MCF 10A (cell line): Measurements from ENCODE around the gene TGFBR1. TPM values are rescaled to one million over a fixed set of nuclear protein-coding genes. Genes with fewer than 3 reads are reported as not detected.

Source experiments
- BruUV-seq: library from RNA; stranded (reverse); fragments of 400-500 nt; replicated peaks from 2 replicates; lab custom pipeline; 2021; lab: Mats Ljungman, UMichigan
- CTCF ChIA-PET: fragments of 300-600 bp; sonication (Branson Sonifier 250); formaldehyde crosslinking; extraction: SDS; loops from one replicate; lab custom pipeline; 2021; ENCODE audit warnings: antibody characterized with exemption, inconsistent platforms; lab: Yijun Ruan, JAX
- POLR2A ChIA-PET: fragments of 300-600, 350-650 bp; sonication (Branson Sonifier 250); formaldehyde crosslinking; extraction: SDS; loops from one replicate; lab custom pipeline; 2020; ENCODE audit warnings: antibody characterized with exemption, inconsistent platforms; lab: Yijun Ruan, JAX
- DNase-seq: peaks from one replicate; pipeline ENCODE4 v3.0.0-alpha.2; 2018; ENCODE audit not compliant: unreplicated experiment
- H3K27ac Mint-ChIP-seq: one replicate; pipeline ENCODE4 v1.8.0; 2022; ENCODE audit warnings: mild to moderate bottlenecking, low read depth, mixed read lengths; ENCODE audit not compliant: unreplicated experiment
- H3K27me3 Mint-ChIP-seq: one replicate; pipeline ENCODE4 v1.8.0; 2022; ENCODE audit warnings: mixed read lengths; ENCODE audit not compliant: insufficient read depth, unreplicated experiment
- H3K36me3 Mint-ChIP-seq: one replicate; pipeline ENCODE4 v1.8.0; 2022; ENCODE audit warnings: mild to moderate bottlenecking, moderate library complexity, mixed read lengths; ENCODE audit not compliant: insufficient read depth, unreplicated experiment
- H3K4me1 Mint-ChIP-seq: one replicate; pipeline ENCODE4 v1.8.0; 2022; ENCODE audit warnings: mixed read lengths; ENCODE audit not compliant: insufficient read depth, unreplicated experiment
- H3K4me3 Mint-ChIP-seq: one replicate; pipeline ENCODE4 v1.8.0; 2022; ENCODE audit warnings: mild to moderate bottlenecking, moderate library complexity, mixed read lengths; ENCODE audit not compliant: unreplicated experiment
- H3K9me3 Mint-ChIP-seq: one replicate; pipeline ENCODE4 v1.8.0; 2022; ENCODE audit warnings: mixed read lengths; ENCODE audit not compliant: unreplicated experiment
- CTCF ChIP-seq: fragments of 200-600 bp; IDR thresholded peaks from one replicate; pipeline ENCODE4 v1.8.0; 2022; ENCODE audit warnings: antibody characterized with exemption, mild to moderate bottlenecking; ENCODE audit not compliant: unreplicated experiment
- intact Hi-C: fragments of 100-400 bp; cut with micrococcal nuclease; formaldehyde crosslinking; loops from 2 replicates; pipeline ENCODE4 v1.14.1; 2022
- total RNA-seq: library from RNA; stranded (reverse); gene quantifications from 2 replicates; pipeline ENCODE4 v1.2.3, GENCODE V29; 2022

Gene TGFBR1
- total RNA-seq, 1 experiment from 2014 or later: 27.6 TPM

DNA sequence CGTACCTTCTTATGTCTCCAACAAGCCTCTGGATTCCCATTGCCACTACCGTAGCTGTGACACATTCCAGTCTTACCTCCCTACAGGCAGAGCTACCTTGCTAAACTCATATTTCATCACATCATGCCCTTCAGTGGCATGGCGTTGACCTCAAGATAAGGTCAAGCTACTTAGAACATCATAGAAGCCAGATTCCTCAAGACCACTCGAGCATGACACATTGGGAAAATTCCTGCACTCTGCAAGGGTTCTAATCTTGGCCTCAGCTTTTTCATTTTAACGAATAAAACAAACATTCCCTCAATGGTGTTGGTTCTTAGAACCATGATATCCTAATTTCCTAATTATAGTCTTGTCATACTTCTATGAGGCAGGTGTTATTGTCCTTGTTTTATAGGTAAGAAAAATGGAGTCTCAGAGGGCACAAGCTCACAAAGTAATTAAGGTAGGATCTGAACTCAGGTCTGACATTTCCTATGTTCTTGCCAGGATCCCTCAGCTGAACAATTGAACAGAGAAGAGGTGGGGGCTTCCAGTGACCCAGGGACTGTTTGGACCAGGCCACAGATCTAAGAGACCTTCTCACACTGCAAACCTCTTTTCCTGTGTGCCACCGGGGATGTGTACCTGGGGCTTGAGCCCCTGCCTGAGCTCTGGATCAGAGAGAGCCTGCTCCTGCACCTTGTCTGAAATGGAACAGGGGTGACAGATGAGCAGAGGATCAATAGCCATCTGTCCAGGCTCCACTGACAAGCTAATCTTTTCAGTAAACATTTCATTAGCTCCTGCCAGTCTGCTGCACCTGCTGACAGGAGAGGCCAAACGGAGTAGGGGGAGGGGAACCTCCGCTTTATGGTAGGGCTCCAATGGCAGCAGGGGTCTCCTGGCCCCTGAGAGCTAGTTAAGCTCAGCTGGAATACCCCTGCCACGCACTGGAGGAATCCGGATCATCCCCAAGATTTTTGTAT is 67.5 kb downstream of the TGFBR1 start:
- Mint-ChIP-seq H3K9me3 (no peaks in the 10 kb centered on the region), H3K4me1 (peaks cover 6% of the 10 kb centered on the region), H3K27me3 (peaks cover 27% of the 10 kb centered on the region), H3K27ac (no peak overlapping the region), H3K4me3 (no peak overlapping the region), H3K36me3 (no peaks in the 10 kb centered on the region)
- TF ChIP-seq CTCF: no peak
- ChIA-PET POLR2A (interaction anchor here (0.5 to 1.5 kb wide), 3 partner anchors 10 to 807 kb away, joined by 4 to 5 read pairs (median 4); no protein-coding TSS in a partner anchor), CTCF (interaction anchor here (0.6 to 3.0 kb wide), 7 partner anchors 9 to 1423 kb away, joined by 3 to 21 read pairs (median 4); no protein-coding TSS in a partner anchor)
- intact Hi-C loops: no loop called here
- BruUV-seq: no TSS peak
- DNase-seq: no peak

DNA sequence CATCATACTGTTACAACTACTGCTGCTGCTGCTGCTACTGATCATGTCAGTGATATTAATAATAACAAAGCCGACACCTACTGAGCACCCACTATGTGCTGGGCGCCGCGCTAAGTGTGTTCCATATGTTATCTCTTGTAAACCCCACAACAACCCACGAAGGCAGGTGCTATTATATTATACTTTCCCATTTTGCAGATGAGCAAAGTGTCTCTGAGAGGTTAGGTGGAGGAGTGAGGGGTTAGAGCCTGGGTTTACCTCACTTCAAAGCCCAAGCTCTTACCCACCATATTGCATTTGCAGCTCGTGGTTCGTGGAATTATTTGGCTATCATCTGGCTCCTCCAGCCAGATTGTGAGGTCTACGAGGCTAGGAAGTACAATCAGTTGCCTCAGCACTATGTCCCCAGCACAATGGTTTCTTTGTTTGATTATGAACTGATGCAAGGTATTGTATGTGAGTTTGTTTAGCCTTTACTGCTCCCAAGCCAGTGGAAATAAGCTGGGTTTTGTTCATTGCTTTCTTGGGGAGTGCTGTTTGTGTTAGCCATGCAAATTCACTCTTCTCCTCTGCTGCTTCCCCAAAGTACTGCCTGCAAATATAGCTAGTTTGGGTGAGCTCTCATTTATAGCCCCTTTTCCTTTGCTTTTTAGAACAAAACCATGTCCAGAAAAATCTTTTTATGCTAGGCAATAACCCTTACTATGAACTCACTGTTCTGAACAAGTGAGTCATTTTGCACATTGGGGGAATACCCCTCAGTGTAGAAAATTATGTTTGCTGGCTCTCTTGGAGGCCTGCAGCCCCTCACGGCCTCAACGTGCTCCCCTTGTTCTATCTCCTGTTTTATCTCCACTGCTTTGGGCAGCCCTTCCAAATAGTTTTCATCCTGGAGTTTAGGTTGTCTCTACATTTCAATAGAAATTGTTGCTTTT is 68.9 kb downstream of the TGFBR1 start:
- no peaks in the 10 kb centered on the region for H3K36me3 Mint-ChIP-seq
- intact Hi-C loops: no loop called here
- TF ChIP-seq CTCF: no peak
- H3K4me3 Mint-ChIP-seq: no peak overlapping the region
- ChIA-PET POLR2A (interaction anchor here (1.5 kb wide), 1 partner anchor 8 kb away, joined by 5 read pairs; no protein-coding TSS in a partner anchor), CTCF (interaction anchor here (0.6 to 3.0 kb wide), 4 partner anchors 10 to 1422 kb away, joined by 3 to 21 read pairs (median 6); no protein-coding TSS in a partner anchor)
- no TSS peak for BruUV-seq
- no peaks in the 10 kb centered on the region for H3K9me3 Mint-ChIP-seq
- DNase-seq: no peak
- H3K27me3 Mint-ChIP-seq: peaks cover 27% of the 10 kb centered on the region
- H3K27ac Mint-ChIP-seq: no peak overlapping the region
- peaks cover 6% of the 10 kb centered on the region for H3K4me1 Mint-ChIP-seq

DNA sequence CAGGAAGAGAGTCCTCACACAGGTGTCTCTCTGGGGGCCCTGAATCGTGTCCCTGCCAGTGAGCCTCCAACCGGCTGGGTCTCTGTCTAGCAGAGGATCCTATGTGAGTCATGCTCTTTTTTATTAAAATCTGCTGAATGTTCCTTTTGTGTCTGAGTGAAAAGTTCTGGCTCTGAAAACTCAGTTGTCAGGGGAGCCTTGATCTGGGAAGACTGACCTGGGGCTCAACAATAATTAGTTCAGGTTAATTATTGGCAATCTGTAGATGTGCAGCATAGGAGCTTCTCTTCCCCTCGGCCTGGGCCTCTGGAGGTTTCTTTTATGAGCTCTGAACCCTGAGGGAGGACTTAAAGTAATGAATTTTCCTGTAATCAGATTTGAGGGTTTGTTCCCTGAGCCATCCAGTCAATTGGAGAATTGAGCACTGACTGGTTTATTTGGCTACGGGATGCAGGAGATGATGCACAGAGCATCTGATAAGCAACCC is 71.7 kb downstream of the TGFBR1 start:
- BruUV-seq: no TSS peak
- CTCF ChIA-PET: interaction anchor here (0.6 to 2.5 kb wide), 3 partner anchors 9 to 394 kb away, joined by 3 to 20 read pairs (median 3); no protein-coding TSS in a partner anchor
- intact Hi-C loops: no loop called here
- POLR2A ChIA-PET: interaction anchor here (0.6 kb wide), 3 partner anchors 47 to 820 kb away, joined by 3 to 4 read pairs (median 3); no protein-coding TSS in a partner anchor
- no peak for DNase-seq
- Mint-ChIP-seq H3K36me3 (no peaks in the 10 kb centered on the region), H3K4me1 (peaks cover 6% of the 10 kb centered on the region), H3K9me3 (no peaks in the 10 kb centered on the region), H3K27ac (no peak overlapping the region), H3K27me3 (peaks cover 21% of the 10 kb centered on the region), H3K4me3 (no peak overlapping the region)
- TF ChIP-seq CTCF: no peak
